Stimulated activated naive CD8-positive, alpha-beta T cell treated with anti-CD3 and anti-CD28 coated beads, Interleukin-15, amount 100 ng/mL, for 72 hours (primary cell): ENCODE results near the gene FBXW4.

Experiments
- ATAC-seq: fragments of 150-1000 bp; cut with Tn5 transposase; 2 replicates; pipeline ENCODE4 v1.10.0; 2021; ENCODE audit warnings: mild to moderate bottlenecking, moderate library complexity
- DNase-seq, 2 donors: peaks; one replicate each; pipeline ENCODE4 v3.0.0; 2021 to 2022
- H3K27ac Mint-ChIP-seq, 2 donors: one replicate each; pipeline ENCODE4 v1.8.0; 2022; ENCODE audit warnings: mild to moderate bottlenecking in 2 of 2, mixed read lengths in 2 of 2, moderate library complexity in 2 of 2
- H3K27me3 Mint-ChIP-seq: one replicate; pipeline ENCODE4 v1.8.0; 2022; ENCODE audit warnings: mixed read lengths
- H3K4me1 Mint-ChIP-seq: one replicate; pipeline ENCODE4 v1.8.0; 2022; ENCODE audit warnings: mild to moderate bottlenecking, mixed read lengths
- H3K4me3 Mint-ChIP-seq, 2 donors: one replicate each; pipeline ENCODE4 v1.8.0; 2022; ENCODE audit warnings: mild to moderate bottlenecking in 2 of 2, mixed read lengths in 2 of 2, moderate library complexity in 1 of 2
- H3K9me3 Mint-ChIP-seq, 2 donors: one replicate each; pipeline ENCODE4 v1.8.0; 2022; ENCODE audit warnings: mixed read lengths in 2 of 2

The FBXW4 gene

GRCh38 chr10:101683276-101683675, 11.7 kb downstream of the FBXW4 start:
- no peaks in the 10 kb centered on the region for H3K9me3 Mint-ChIP-seq
- DNase-seq (no peak), ATAC-seq (no peak)
- no peak overlapping the region for H3K27ac Mint-ChIP-seq
- no peaks in the 10 kb centered on the region for H3K27me3 Mint-ChIP-seq
- H3K4me1 Mint-ChIP-seq: peaks cover 39% of the 10 kb centered on the region
- no peak overlapping the region for H3K4me3 Mint-ChIP-seq

DNA sequence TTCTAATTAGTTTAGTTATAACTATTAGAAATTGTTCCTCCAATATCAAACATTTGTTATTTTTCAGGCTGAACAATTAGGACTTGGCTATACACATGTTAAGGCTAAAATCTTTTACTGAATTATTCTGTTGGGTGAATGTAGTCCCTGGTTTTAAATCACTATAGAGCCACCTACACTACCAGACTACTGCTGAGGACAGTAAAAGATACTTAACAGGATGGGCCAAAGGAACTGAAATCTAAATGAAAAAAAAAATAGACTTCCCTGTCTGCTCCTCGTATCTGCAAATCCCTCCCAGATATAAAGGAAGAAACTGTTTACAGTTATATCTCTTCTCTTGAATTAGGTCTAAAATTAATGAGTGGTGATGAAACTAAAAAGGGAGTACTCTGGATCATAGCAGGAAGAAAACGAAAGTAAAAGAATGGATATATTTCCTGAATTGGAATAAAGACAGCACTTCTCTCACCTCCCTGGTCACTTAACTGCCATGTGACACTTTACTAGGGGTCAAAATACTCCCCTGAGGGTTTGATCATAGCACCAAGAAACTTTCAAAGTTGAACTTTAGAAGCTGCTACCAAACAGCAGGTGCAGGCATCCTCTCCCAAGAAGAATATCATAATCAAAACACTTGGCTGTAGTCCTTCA, 12.7 kb downstream of the FBXW4 start:
- Mint-ChIP-seq H3K9me3 (peaks cover 0 to 1% of the 10 kb centered on the region in 2 donors), H3K27ac (no peak overlapping the region), H3K27me3 (no peaks in the 10 kb centered on the region), H3K4me1 (peaks cover 29% of the 10 kb centered on the region), H3K4me3 (no peak overlapping the region)
- DNase-seq: no peak
- ATAC-seq: no peak

DNA sequence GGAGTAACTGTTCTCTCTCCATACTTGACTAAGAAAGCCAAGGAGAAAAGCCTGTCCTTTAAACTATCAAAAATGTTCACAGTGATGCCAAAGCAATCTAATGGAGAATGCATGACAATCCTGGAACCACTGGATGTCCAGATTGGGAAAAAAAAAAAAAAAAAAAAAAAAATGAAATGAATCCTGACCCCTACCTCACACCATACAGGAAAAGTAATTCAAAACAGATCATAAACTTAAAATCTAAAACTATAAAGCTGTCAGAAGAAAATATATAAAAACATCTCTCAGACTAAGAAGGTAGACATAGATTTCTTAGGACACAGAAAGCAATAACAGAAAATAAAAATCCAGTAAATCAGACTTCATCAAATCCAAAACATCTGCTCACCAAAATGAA, 18.4 kb downstream of the FBXW4 start:
- H3K4me1 Mint-ChIP-seq: no peaks in the 10 kb centered on the region
- no peak overlapping the region for H3K4me3 Mint-ChIP-seq
- ATAC-seq (no peak), DNase-seq (no peak)
- H3K9me3 Mint-ChIP-seq: peaks cover 0 to 11% of the 10 kb centered on the region in 2 donors
- H3K27ac Mint-ChIP-seq: no peak overlapping the region
- no peaks in the 10 kb centered on the region for H3K27me3 Mint-ChIP-seq

DNA sequence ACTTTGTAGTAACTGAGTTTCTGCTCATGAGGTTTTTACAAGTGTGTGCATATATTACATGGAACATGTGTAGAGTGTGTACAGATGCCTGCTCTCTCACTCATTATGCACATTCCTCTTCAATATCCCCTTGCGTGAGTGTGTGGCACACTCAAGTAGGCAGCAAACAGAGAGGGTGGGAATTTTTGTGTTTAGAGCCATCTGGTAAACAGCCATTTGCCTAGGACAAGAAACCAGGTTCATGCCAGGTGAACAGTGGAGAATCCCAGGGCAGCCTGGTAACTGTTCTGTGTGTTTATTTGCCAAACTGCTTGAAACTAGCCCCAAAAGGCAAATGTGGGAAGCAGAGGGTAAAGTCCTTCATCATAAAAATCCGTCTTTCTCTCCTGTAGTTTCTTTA, 19.9 kb downstream of the FBXW4 start:
- DNase-seq: no peak
- peaks cover 11% of the 10 kb centered on the region for H3K4me1 Mint-ChIP-seq
- H3K4me3 Mint-ChIP-seq: no peak overlapping the region
- no peak overlapping the region for H3K27ac Mint-ChIP-seq
- no peak for ATAC-seq
- no peaks in the 10 kb centered on the region for H3K27me3 Mint-ChIP-seq
- peaks cover 0 to 11% of the 10 kb centered on the region in 2 donors for H3K9me3 Mint-ChIP-seq

DNA sequence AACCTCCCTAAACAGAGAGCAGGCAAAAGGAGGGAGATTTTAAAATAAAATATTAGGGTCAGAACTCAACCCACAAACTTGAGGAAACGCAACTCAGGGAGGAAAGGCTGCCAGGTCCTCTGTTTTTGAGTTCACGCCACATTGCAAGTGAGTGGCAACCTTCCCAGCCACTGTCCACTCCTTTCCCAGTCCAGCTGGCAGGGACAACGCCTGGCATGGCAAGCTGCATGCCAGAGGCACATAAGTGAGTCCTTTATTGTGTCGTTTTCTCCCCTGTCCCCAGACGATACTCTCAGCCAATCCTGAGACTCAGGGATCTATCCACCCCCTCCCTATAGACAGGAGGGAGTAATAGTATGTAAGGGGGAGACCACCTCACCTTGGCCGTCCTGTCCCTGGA, 22.4 kb downstream of the FBXW4 start:
- DNase-seq (no peak), ATAC-seq (no peak)
- Mint-ChIP-seq H3K27me3 (no peaks in the 10 kb centered on the region), H3K9me3 (peaks cover 0 to 11% of the 10 kb centered on the region in 2 donors), H3K4me3 (no peak overlapping the region), H3K27ac (no peak overlapping the region), H3K4me1 (peaks cover 11% of the 10 kb centered on the region)

GRCh38 chr10:101671453-101671852, 23.5 kb downstream of the FBXW4 start:
- DNase-seq (no peak), ATAC-seq (peak; percentile 86)
- H3K27ac Mint-ChIP-seq: no peak overlapping the region
- H3K4me3 Mint-ChIP-seq: no peak overlapping the region
- peaks cover 0 to 2% of the 10 kb centered on the region in 2 donors for H3K9me3 Mint-ChIP-seq
- H3K27me3 Mint-ChIP-seq: no peaks in the 10 kb centered on the region
- H3K4me1 Mint-ChIP-seq: peaks cover 11% of the 10 kb centered on the region

GRCh38 chr10:101670635-101671034, 24.3 kb downstream of the FBXW4 start:
- H3K27ac Mint-ChIP-seq: no peak overlapping the region
- ATAC-seq (peak; percentile 81), DNase-seq (no peak)
- H3K4me1 Mint-ChIP-seq: peaks cover 11% of the 10 kb centered on the region
- no peaks in the 10 kb centered on the region for H3K9me3 Mint-ChIP-seq
- no peaks in the 10 kb centered on the region for H3K27me3 Mint-ChIP-seq
- H3K4me3 Mint-ChIP-seq: no peak overlapping the region

DNA sequence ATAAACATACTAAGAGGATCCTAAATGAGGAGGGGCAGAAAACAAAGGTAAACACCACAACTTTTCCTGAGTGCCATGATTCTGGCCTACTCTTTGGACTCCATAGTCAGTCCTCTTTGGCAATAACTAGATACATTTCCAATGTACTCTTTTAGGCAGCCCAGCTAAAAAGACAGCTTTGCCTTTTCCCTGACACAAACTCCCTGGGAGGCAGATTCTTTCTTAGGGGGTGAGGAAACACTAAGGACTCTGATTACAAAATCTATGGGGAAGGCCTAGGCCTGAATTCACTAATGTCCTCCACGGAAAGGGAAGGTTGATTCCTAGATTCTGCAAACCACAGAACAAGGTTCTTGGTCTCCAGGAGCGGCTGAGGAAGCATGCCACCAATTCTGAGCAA, 25.8 kb downstream of the FBXW4 start:
- no peak for ATAC-seq
- no peak for DNase-seq
- Mint-ChIP-seq H3K4me1 (peaks cover 11% of the 10 kb centered on the region), H3K9me3 (no peaks in the 10 kb centered on the region), H3K27me3 (no peaks in the 10 kb centered on the region), H3K27ac (no peak overlapping the region), H3K4me3 (no peak overlapping the region)

DNA sequence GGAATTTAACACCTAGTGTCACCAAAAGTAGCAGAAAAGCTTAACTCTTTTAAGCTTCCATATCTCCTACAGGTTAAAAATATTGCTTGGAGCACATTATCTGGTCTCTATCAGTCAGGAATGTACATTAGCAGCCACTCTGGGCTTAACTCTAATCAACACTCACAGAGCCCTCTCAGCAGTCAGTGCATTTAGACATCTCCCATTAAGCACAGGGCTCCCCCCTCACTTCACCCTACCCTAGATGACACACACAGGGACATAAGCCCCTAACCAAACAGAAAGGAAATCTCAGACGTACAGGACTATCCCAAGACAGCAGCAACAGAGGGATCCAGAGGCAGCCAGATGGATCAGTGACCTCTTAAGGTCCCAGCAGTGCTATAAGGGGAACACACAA, 26.4 kb downstream of the FBXW4 start:
- no peaks in the 10 kb centered on the region for H3K9me3 Mint-ChIP-seq
- no peak overlapping the region for H3K4me3 Mint-ChIP-seq
- ATAC-seq: no peak
- peak overlapping the region in 1 of 2 donors; percentile 11 for H3K27ac Mint-ChIP-seq
- peaks cover 11% of the 10 kb centered on the region for H3K4me1 Mint-ChIP-seq
- no peaks in the 10 kb centered on the region for H3K27me3 Mint-ChIP-seq
- DNase-seq: no peak

- peak overlapping the region in 1 of 2 donors; percentile 37 for H3K27ac Mint-ChIP-seq
- DNase-seq (no peak), ATAC-seq (no peak)
- H3K9me3 Mint-ChIP-seq: no peaks in the 10 kb centered on the region
- peaks cover 10% of the 10 kb centered on the region for H3K4me1 Mint-ChIP-seq
- H3K4me3 Mint-ChIP-seq: no peak overlapping the region
- no peaks in the 10 kb centered on the region for H3K27me3 Mint-ChIP-seq
Observed at GRCh38 chr10:101666083-101666482, 28.9 kb downstream of the FBXW4 start.

DNA sequence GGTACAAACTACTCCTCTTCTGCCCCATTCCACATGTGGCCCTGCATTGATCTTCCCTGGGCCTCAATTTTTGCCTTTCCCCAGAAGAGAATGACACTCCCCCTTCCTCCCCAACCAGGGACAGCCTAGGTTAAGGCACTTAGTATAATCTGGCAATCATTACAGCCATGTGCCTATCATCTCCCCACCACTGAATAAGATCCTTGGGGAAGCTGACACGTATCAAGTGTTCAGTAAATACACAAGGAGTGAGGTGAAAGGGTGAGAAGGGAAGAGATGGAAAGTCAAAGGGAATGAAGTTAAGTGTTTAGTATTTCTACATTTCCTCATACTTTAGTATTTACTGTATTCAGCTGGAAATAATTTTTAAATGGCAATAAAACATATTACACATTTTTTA, 31.9 kb downstream of the FBXW4 start:
- Mint-ChIP-seq H3K27ac (no peak overlapping the region), H3K4me3 (no peak overlapping the region), H3K4me1 (no peaks in the 10 kb centered on the region), H3K27me3 (no peaks in the 10 kb centered on the region), H3K9me3 (no peaks in the 10 kb centered on the region)
- ATAC-seq (no peak), DNase-seq (no peak)

DNA sequence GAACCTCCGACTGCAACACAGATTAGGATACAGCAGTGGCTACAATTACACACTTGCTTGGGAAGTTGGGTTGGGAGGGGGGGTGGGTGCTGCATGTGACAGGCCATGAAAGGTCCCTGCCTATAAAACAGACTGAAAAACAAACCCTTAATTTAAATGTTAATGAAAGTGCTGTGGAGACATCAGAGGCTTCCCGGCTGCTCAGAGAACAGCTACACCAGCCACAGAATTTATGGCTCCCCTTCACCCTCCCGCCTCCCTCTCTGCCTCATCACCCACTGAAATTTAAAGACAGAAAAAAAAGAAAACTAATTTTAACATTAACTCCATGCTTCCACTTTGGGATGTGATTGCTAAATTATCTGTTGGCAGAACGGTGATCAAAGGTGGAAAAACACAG, 34.7 kb downstream of the FBXW4 start:
- DNase-seq (no peak), ATAC-seq (no peak)
- Mint-ChIP-seq H3K27ac (no peak overlapping the region), H3K4me1 (no peaks in the 10 kb centered on the region), H3K9me3 (no peaks in the 10 kb centered on the region), H3K27me3 (no peaks in the 10 kb centered on the region), H3K4me3 (no peak overlapping the region)

GRCh38 chr10:101658975-101659374, 36.0 kb downstream of the FBXW4 start:
- DNase-seq: no peak
- Mint-ChIP-seq H3K9me3 (no peaks in the 10 kb centered on the region), H3K27me3 (no peaks in the 10 kb centered on the region), H3K4me3 (no peak overlapping the region), H3K4me1 (no peaks in the 10 kb centered on the region), H3K27ac (no peak overlapping the region)
- no peak for ATAC-seq

DNA sequence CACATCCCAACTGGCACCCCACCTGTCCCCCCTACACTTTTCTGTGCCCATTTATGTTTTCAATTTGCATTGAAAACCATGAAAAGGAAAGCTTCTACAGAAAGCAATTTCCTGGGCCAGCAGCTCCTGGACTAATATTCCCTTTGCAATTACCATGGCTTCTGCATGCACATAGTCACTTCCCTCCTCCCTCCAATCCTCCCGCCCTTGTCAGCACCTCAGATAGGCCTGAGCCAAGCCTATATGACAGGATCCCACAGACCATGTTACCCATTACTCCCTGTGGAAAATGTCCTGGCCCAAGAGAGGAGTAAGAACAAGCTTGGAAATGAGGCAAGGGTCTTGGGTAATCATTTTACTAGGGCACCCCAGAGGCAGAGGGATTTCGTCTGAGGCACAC, 38.1 kb downstream of the FBXW4 start:
- ATAC-seq (no peak), DNase-seq (no peak)
- H3K9me3 Mint-ChIP-seq: no peaks in the 10 kb centered on the region
- no peaks in the 10 kb centered on the region for H3K4me1 Mint-ChIP-seq
- H3K27ac Mint-ChIP-seq: peak overlapping the region in 1 of 2 donors; percentile 11
- H3K27me3 Mint-ChIP-seq: no peaks in the 10 kb centered on the region
- H3K4me3 Mint-ChIP-seq: no peak overlapping the region

DNA sequence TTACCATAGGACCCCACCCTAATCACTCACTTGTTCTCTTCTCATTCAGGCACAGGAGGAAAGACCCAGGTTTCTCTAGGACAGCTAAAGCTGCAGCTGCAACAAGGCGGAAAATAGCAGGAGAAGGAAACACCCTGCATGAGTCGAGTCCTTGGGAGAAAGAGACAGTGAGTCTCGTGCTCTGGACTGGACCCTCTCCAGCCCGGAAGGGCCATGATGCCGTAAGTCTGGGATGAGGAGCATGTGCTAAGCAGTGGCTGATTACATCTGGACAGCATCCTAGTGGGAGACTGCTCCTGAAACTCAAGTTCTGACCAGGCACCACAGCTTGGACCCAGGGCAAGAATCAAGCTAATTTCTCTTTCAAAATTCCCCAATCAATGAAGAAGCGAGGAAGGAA, 39.4 kb downstream of the FBXW4 start:
- Mint-ChIP-seq H3K27ac (no peak overlapping the region), H3K4me1 (no peaks in the 10 kb centered on the region), H3K4me3 (no peak overlapping the region), H3K9me3 (no peaks in the 10 kb centered on the region), H3K27me3 (no peaks in the 10 kb centered on the region)
- no peak for DNase-seq
- ATAC-seq: no peak

- no peak overlapping the region for H3K4me3 Mint-ChIP-seq
- no peak overlapping the region for H3K27ac Mint-ChIP-seq
- no peaks in the 10 kb centered on the region for H3K9me3 Mint-ChIP-seq
- no peaks in the 10 kb centered on the region for H3K4me1 Mint-ChIP-seq
- no peak for ATAC-seq
- no peaks in the 10 kb centered on the region for H3K27me3 Mint-ChIP-seq
- DNase-seq: no peak
Observed at GRCh38 chr10:101653536-101653935, 41.4 kb downstream of the FBXW4 start.

GRCh38 chr10:101651336-101651735, 43.6 kb downstream of the FBXW4 start:
- Mint-ChIP-seq H3K9me3 (no peaks in the 10 kb centered on the region), H3K27me3 (no peaks in the 10 kb centered on the region), H3K27ac (peak overlapping the region in 1 of 2 donors; percentile 79), H3K4me3 (no peak overlapping the region), H3K4me1 (no peaks in the 10 kb centered on the region)
- no peak for DNase-seq
- no peak for ATAC-seq
